ENCODE results near the gene RNF183. TPM values are rescaled to one million over a fixed set of nuclear protein-coding genes. Genes with fewer than 3 reads are reported as not detected.

Gene RNF183
- not detected for total RNA-seq
- total RNA-seq (2013), result not detected

- intact Hi-C loops (cut with micrococcal nuclease), result no loop called here
- H3K27me3 Mint-ChIP-seq (ENCODE audit: low read depth in 2 of 2), result peaks cover 9 to 26% of the 10 kb centered on the region in 2 donors
- H3K27ac ChIP-seq (ENCODE audit: low read length), result no peak within 1 kb of the TSS
- no peak within 1 kb of the TSS for H3K4me3 ChIP-seq (ENCODE audit: low read length)
- no peak within 1 kb of the TSS for H3K27ac Mint-ChIP-seq
- H3K4me1 Mint-ChIP-seq, result no peaks in the 10 kb centered on the region
- no peaks in the 10 kb centered on the region for H3K4me1 ChIP-seq (ENCODE audit: control insufficient read depth, insufficient read depth, low read length)
- no peak for TF ChIP-seq CTCF (IDR thresholded peaks at IDR 0.05)
- no peak within 1 kb of the TSS for H3K4me3 Mint-ChIP-seq
- no peaks in the 10 kb centered on the region for H3K36me3 ChIP-seq (ENCODE audit: control insufficient read depth, insufficient read depth, low read length)
- WGBS (ENCODE audit: insufficient coverage), result 93% methylated on average over 25 of the region's 25 CpGs
- DNase-seq (no peak), ATAC-seq (no peak)
- no peaks in the 10 kb centered on the region for H3K9me3 Mint-ChIP-seq
- no peaks in the 10 kb centered on the region for H3K36me3 Mint-ChIP-seq
- no peaks in the 10 kb centered on the region for H3K9me3 ChIP-seq (ENCODE audit: control insufficient read depth, insufficient read depth, low read length)
- H3K27me3 ChIP-seq (ENCODE audit: control insufficient read depth, insufficient read depth, low read length), result no peaks in the 10 kb centered on the region
Observed at GRCh38 chr9:113302792-113303418, at the start of gene RNF183. Gene RNF183 (minus strand): TSS chr9:113303376. CDS start chr9:113298184, 5,192 bp downstream.

GRCh38 chr9:113352411-113352810 lies 49.2 kb upstream of the RNF183 start:
- H3K4me1 Mint-ChIP-seq, result peaks cover 27 to 28% of the 10 kb centered on the region in 2 donors
- H3K4me1 ChIP-seq (ENCODE audit: control insufficient read depth, insufficient read depth, low read length), result peaks cover 32% of the 10 kb centered on the region
- no peak overlapping the region for H3K4me3 ChIP-seq (ENCODE audit: low read length)
- ATAC-seq (no peak), DNase-seq (no peak)
- no peak overlapping the region for H3K4me3 Mint-ChIP-seq
- no peak overlapping the region for H3K27ac ChIP-seq (ENCODE audit: low read length)
- no peaks in the 10 kb centered on the region for H3K27me3 Mint-ChIP-seq (ENCODE audit: low read depth in 2 of 2)
- no peaks in the 10 kb centered on the region for H3K9me3 Mint-ChIP-seq
- intact Hi-C loops (cut with micrococcal nuclease), result no loop called here
- H3K27me3 ChIP-seq (ENCODE audit: control insufficient read depth, insufficient read depth, low read length), result peaks cover 3% of the 10 kb centered on the region
- H3K9me3 ChIP-seq (ENCODE audit: control insufficient read depth, insufficient read depth, low read length), result no peaks in the 10 kb centered on the region
- WGBS (ENCODE audit: insufficient coverage), result 33% methylated on average over 1 of the region's 1 CpG
- no peaks in the 10 kb centered on the region for H3K36me3 ChIP-seq (ENCODE audit: control insufficient read depth, insufficient read depth, low read length)
- no peak for TF ChIP-seq CTCF (IDR thresholded peaks at IDR 0.05)
- no peaks in the 10 kb centered on the region for H3K36me3 Mint-ChIP-seq
- peak overlapping the region in 1 of 2 donors; percentile 3 for H3K27ac Mint-ChIP-seq

GRCh38 chr9:113352006-113352405 lies 48.8 kb upstream of the RNF183 start:
- Mint-ChIP-seq H3K4me3 (no peak overlapping the region), H3K27ac (peak overlapping the region in 1 of 2 donors; percentile 3)

More at GRCh38 chr9:113352006-113352405, 48.8 kb upstream of the RNF183 start:
- 94% methylated on average over 6 of the region's 6 CpGs for WGBS (ENCODE audit: insufficient coverage)
- Mint-ChIP-seq H3K27me3 (ENCODE audit: low read depth in 2 of 2) (no peaks in the 10 kb centered on the region), H3K4me1 (peaks cover 28 to 29% of the 10 kb centered on the region in 2 donors), H3K36me3 (no peaks in the 10 kb centered on the region), H3K9me3 (no peaks in the 10 kb centered on the region)
- Histone ChIP-seq H3K27me3 (ENCODE audit: control insufficient read depth, insufficient read depth, low read length) (peaks cover 3% of the 10 kb centered on the region), H3K4me3 (ENCODE audit: low read length) (no peak overlapping the region), H3K36me3 (ENCODE audit: control insufficient read depth, insufficient read depth, low read length) (no peaks in the 10 kb centered on the region), H3K9me3 (ENCODE audit: control insufficient read depth, insufficient read depth, low read length) (no peaks in the 10 kb centered on the region), H3K4me1 (ENCODE audit: control insufficient read depth, insufficient read depth, low read length) (peaks cover 32% of the 10 kb centered on the region), H3K27ac (ENCODE audit: low read length) (no peak overlapping the region)
- no peak for TF ChIP-seq CTCF (IDR thresholded peaks at IDR 0.05)
- DNase-seq (no peak), ATAC-seq (no peak)
- intact Hi-C loops (cut with micrococcal nuclease), result no loop called here
